ENCODE measurements around the gene CFAP97D1.

DNA sequence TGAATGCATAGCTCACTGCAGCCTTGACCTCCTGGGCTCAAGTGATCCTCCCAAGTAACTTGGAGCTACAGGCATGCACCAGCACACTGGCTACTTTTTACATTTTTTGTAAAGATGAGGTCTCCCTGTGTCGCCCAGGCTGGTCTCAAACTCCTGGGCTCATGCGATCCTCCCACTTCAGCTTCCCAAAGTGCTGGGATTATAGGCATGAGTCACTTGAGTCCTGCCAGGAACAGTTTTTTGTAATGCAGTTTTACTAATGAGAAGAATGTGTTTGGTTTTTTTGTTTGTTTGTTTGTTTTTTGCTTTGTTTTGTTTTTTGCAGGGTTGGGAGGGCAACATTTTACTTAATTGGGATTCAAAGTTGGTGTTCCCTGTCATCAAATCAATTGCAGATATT lies 43.8 kb upstream of the CFAP97D1 start:
- TF ChIP-seq EZH2 (IDR thresholded peaks at IDR 0.05), result no peak
- TF ChIP-seq POLR2AphosphoS5 (IDR thresholded peaks at IDR 0.05; ENCODE audit: borderline replicate concordance, low read depth, low read length), result no peak
- no peak for TF ChIP-seq FOXP2 (optimal IDR thresholded peaks at IDR 0.05; ENCODE audit: control extremely low read depth, extremely low read length, insufficient read depth)

Data from SK-N-MC (cell line).